WTC11 (cell line): ENCODE data around the gene PGAM5. TPM values are rescaled to one million over a fixed set of nuclear protein-coding genes. Genes with fewer than 3 reads are reported as not detected.

Experiments
- ATAC-seq: fragments of 200-7000 bp; cut with Tn5 transposase; 2 replicates; pipeline ENCODE4 v1.10.0; 2021; ENCODE audit warnings: mild to moderate bottlenecking, moderate library complexity
- CTCF ChIA-PET: fragments of 300-600 bp; sonication (Branson Sonifier 250); formaldehyde crosslinking; loops from one replicate; lab custom pipeline; 2021; ENCODE audit warnings: antibody characterized with exemption; lab: Charles Lee
- POLR2A ChIA-PET: fragments of 350-600 bp; sonication (Branson Sonifier 250); formaldehyde crosslinking; loops from one replicate; lab custom pipeline; 2021; ENCODE audit warnings: antibody characterized with exemption; lab: Charles Lee
- DNase-seq: peaks from one replicate; pipeline ENCODE4 v3.0.0; 2021; ENCODE audit warnings: low spot score
- H3K27ac Mint-ChIP-seq: 2 replicates; pipeline ENCODE4 v1.8.0; 2021; ENCODE audit warnings: mixed read lengths
- H3K27me3 Mint-ChIP-seq: 2 replicates; pipeline ENCODE4 v1.8.0; 2021; ENCODE audit warnings: low read depth, mild to moderate bottlenecking, moderate library complexity, mixed read lengths
- H3K36me3 Mint-ChIP-seq: 2 replicates; pipeline ENCODE4 v1.8.0; 2021; ENCODE audit warnings: mixed read lengths
- H3K4me1 Mint-ChIP-seq: 2 replicates; pipeline ENCODE4 v1.8.0; 2022; ENCODE audit warnings: mixed read lengths
- H3K4me3 Mint-ChIP-seq: 2 replicates; pipeline ENCODE4 v1.8.0; 2021; ENCODE audit warnings: mild to moderate bottlenecking, moderate library complexity, mixed read lengths
- H3K9me3 Mint-ChIP-seq: 2 replicates; pipeline ENCODE4 v1.8.0; 2021; ENCODE audit warnings: mixed read lengths
- ATF1 ChIP-seq: sonication (generic); formaldehyde crosslinking; IDR thresholded peaks from 2 replicates; pipeline ENCODE4 v1.8.1; 2023; ENCODE audit warnings: mild to moderate bottlenecking, moderate library complexity, missing genetic modification reagents
- ATF6 ChIP-seq: sonication (generic); formaldehyde crosslinking; IDR thresholded peaks from 2 replicates; pipeline ENCODE4 v1.8.1; 2023; ENCODE audit warnings: mild to moderate bottlenecking, missing genetic modification reagents
- CREM ChIP-seq: sonication (generic); formaldehyde crosslinking; IDR thresholded peaks from 2 replicates; pipeline ENCODE4 v1.8.1; 2022; ENCODE audit warnings: mild to moderate bottlenecking, missing genetic modification reagents, moderate library complexity
- E2F4 ChIP-seq: sonication (generic); formaldehyde crosslinking; IDR thresholded peaks from 2 replicates; pipeline ENCODE4 v1.8.1; 2022; ENCODE audit warnings: low read depth, mild to moderate bottlenecking, moderate library complexity, missing genetic modification reagents, borderline replicate concordance
- ELF4 ChIP-seq: sonication (generic); formaldehyde crosslinking; IDR thresholded peaks from 2 replicates; pipeline ENCODE4 v1.8.1; 2022; ENCODE audit warnings: low read depth, mild to moderate bottlenecking, moderate library complexity, missing genetic modification reagents
- FOXK1 ChIP-seq: sonication (generic); formaldehyde crosslinking; IDR thresholded peaks from 2 replicates; pipeline ENCODE4 v1.8.0; 2022; ENCODE audit warnings: mild to moderate bottlenecking, moderate library complexity, missing genetic modification reagents
- GRHL2 ChIP-seq: fragments of 250-450 bp; sonication (Bioruptor Pico); IDR thresholded peaks from 2 replicates; pipeline ENCODE4 v1.8.0; 2022; ENCODE audit warnings: mild to moderate bottlenecking, moderate library complexity; ENCODE audit not compliant: insufficient replicate concordance, severe bottlenecking
- GTF2I ChIP-seq: fragments of 250-450 bp; sonication (Bioruptor Pico); conservative IDR thresholded peaks from 2 replicates; pipeline ENCODE4 v1.4.0; 2021; ENCODE audit warnings: mild to moderate bottlenecking
- JAZF1 ChIP-seq: fragments of 250-450 bp; sonication (Bioruptor Pico); IDR thresholded peaks from 2 replicates; pipeline ENCODE4 v1.9.0; 2021; ENCODE audit warnings: moderate library complexity, mild to moderate bottlenecking, inconsistent platforms
- JUN ChIP-seq: sonication (generic); formaldehyde crosslinking; IDR thresholded peaks from 2 replicates; pipeline ENCODE4 v1.8.0; 2023; ENCODE audit warnings: mild to moderate bottlenecking, missing genetic modification reagents
- NFYB ChIP-seq: sonication (generic); formaldehyde crosslinking; conservative IDR thresholded peaks from 2 replicates; pipeline ENCODE4 v1.8.0; 2022; ENCODE audit warnings: low read depth, missing genetic modification reagents
- NR1H2 ChIP-seq: sonication (generic); formaldehyde crosslinking; IDR thresholded peaks from 2 replicates; pipeline ENCODE4 v1.9.0; 2021; ENCODE audit warnings: mild to moderate bottlenecking, moderate library complexity, missing genetic modification reagents
- RORB ChIP-seq: fragments of 250-450 bp; sonication (Bioruptor Pico); IDR thresholded peaks from 2 replicates; pipeline ENCODE4 v1.9.0; 2021; ENCODE audit warnings: mild to moderate bottlenecking
- TP53 ChIP-seq: sonication (generic); formaldehyde crosslinking; IDR thresholded peaks from 2 replicates; pipeline ENCODE4 v1.8.1; 2023; ENCODE audit warnings: mild to moderate bottlenecking, missing genetic modification reagents
- ZBTB21 ChIP-seq: sonication (generic); formaldehyde crosslinking; IDR thresholded peaks from 2 replicates; pipeline ENCODE4 v1.8.1; 2023; ENCODE audit warnings: mild to moderate bottlenecking, missing genetic modification reagents, borderline replicate concordance
- ZNF416 ChIP-seq: fragments of 250-450 bp; sonication (Bioruptor Pico); IDR thresholded peaks from 2 replicates; pipeline ENCODE4 v1.9.0; 2021; ENCODE audit warnings: mild to moderate bottlenecking, inconsistent platforms
- total RNA-seq: library from RNA; stranded (reverse); gene quantifications from 3 replicates; pipeline ENCODE4 v1.2.3, GENCODE V29; 2021
- TF ChIP-seq, protein P1 (sequence below): fragments of 200-600 bp; IDR thresholded peaks from 2 replicates; pipeline ENCODE4 v1.8.0; 2022; ENCODE audit warnings: antibody characterized with exemption
- TF ChIP-seq, protein P2 (sequence below): sonication (generic); formaldehyde crosslinking; IDR thresholded peaks from 2 replicates; pipeline ENCODE4 v1.8.0; 2023; ENCODE audit warnings: missing genetic modification reagents, mild to moderate bottlenecking, borderline replicate concordance
- TF ChIP-seq, protein P3 (sequence below): sonication (generic); formaldehyde crosslinking; IDR thresholded peaks from 2 replicates; pipeline ENCODE4 v1.8.1; 2023; ENCODE audit warnings: mild to moderate bottlenecking, missing genetic modification reagents, borderline replicate concordance

Gene PGAM5
- total RNA-seq, 1 experiment from 2014 or later, result 89.7 TPM

- ATAC-seq, result no peak
- CTCF ChIA-PET, result interaction anchor here (1.7 kb wide), 1 partner anchor 175 kb away, joined by 4 read pairs; no protein-coding TSS in a partner anchor
These were observed 19.1 kb downstream of the PGAM5 start for GRCh38 chr12:132729541-132730320.

More at GRCh38 chr12:132729541-132730320, 19.1 kb downstream of the PGAM5 start:
- Mint-ChIP-seq H3K4me1 (peaks cover 7% of the 10 kb centered on the region; the same call in 1 of the 2 replicates), H3K4me3 (no peak overlapping the region), H3K27me3 (no peaks in the 10 kb centered on the region), H3K36me3 (peaks cover 89% of the 10 kb centered on the region), H3K9me3 (peaks cover 7% of the 10 kb centered on the region)
- POLR2A ChIA-PET, result no interaction called here
- no peak for DNase-seq
- no peak for TF ChIP-seq TP53 (CRISPR knock-in tag)
- no peak for TF ChIP-seq GRHL2 (CRISPR knock-in tag)
- TF ChIP-seq NR1H2 (CRISPR knock-in tag), result no peak
- TF ChIP-seq ELF4 (CRISPR knock-in tag), result no peak
- TF ChIP-seq, protein P1, sequence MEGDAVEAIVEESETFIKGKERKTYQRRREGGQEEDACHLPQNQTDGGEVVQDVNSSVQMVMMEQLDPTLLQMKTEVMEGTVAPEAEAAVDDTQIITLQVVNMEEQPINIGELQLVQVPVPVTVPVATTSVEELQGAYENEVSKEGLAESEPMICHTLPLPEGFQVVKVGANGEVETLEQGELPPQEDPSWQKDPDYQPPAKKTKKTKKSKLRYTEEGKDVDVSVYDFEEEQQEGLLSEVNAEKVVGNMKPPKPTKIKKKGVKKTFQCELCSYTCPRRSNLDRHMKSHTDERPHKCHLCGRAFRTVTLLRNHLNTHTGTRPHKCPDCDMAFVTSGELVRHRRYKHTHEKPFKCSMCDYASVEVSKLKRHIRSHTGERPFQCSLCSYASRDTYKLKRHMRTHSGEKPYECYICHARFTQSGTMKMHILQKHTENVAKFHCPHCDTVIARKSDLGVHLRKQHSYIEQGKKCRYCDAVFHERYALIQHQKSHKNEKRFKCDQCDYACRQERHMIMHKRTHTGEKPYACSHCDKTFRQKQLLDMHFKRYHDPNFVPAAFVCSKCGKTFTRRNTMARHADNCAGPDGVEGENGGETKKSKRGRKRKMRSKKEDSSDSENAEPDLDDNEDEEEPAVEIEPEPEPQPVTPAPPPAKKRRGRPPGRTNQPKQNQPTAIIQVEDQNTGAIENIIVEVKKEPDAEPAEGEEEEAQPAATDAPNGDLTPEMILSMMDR, result no peak
- TF ChIP-seq JUN (CRISPR knock-in tag), result no peak
- no peak for TF ChIP-seq ZBTB21
- TF ChIP-seq ATF6, result no peak
- TF ChIP-seq, protein P2, sequence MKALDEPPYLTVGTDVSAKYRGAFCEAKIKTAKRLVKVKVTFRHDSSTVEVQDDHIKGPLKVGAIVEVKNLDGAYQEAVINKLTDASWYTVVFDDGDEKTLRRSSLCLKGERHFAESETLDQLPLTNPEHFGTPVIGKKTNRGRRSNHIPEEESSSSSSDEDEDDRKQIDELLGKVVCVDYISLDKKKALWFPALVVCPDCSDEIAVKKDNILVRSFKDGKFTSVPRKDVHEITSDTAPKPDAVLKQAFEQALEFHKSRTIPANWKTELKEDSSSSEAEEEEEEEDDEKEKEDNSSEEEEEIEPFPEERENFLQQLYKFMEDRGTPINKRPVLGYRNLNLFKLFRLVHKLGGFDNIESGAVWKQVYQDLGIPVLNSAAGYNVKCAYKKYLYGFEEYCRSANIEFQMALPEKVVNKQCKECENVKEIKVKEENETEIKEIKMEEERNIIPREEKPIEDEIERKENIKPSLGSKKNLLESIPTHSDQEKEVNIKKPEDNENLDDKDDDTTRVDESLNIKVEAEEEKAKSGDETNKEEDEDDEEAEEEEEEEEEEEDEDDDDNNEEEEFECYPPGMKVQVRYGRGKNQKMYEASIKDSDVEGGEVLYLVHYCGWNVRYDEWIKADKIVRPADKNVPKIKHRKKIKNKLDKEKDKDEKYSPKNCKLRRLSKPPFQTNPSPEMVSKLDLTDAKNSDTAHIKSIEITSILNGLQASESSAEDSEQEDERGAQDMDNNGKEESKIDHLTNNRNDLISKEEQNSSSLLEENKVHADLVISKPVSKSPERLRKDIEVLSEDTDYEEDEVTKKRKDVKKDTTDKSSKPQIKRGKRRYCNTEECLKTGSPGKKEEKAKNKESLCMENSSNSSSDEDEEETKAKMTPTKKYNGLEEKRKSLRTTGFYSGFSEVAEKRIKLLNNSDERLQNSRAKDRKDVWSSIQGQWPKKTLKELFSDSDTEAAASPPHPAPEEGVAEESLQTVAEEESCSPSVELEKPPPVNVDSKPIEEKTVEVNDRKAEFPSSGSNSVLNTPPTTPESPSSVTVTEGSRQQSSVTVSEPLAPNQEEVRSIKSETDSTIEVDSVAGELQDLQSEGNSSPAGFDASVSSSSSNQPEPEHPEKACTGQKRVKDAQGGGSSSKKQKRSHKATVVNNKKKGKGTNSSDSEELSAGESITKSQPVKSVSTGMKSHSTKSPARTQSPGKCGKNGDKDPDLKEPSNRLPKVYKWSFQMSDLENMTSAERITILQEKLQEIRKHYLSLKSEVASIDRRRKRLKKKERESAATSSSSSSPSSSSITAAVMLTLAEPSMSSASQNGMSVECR (CRISPR knock-in tag), result no peak
- TF ChIP-seq ATF1 (CRISPR knock-in tag), result no peak
- no peak for TF ChIP-seq RORB (CRISPR knock-in tag)
- TF ChIP-seq NFYB (CRISPR knock-in tag), result no peak
- no peak for TF ChIP-seq JAZF1 (CRISPR knock-in tag)
- TF ChIP-seq GTF2I, result no peak
- TF ChIP-seq CREM (CRISPR knock-in tag), result no peak
- TF ChIP-seq, protein P3, sequence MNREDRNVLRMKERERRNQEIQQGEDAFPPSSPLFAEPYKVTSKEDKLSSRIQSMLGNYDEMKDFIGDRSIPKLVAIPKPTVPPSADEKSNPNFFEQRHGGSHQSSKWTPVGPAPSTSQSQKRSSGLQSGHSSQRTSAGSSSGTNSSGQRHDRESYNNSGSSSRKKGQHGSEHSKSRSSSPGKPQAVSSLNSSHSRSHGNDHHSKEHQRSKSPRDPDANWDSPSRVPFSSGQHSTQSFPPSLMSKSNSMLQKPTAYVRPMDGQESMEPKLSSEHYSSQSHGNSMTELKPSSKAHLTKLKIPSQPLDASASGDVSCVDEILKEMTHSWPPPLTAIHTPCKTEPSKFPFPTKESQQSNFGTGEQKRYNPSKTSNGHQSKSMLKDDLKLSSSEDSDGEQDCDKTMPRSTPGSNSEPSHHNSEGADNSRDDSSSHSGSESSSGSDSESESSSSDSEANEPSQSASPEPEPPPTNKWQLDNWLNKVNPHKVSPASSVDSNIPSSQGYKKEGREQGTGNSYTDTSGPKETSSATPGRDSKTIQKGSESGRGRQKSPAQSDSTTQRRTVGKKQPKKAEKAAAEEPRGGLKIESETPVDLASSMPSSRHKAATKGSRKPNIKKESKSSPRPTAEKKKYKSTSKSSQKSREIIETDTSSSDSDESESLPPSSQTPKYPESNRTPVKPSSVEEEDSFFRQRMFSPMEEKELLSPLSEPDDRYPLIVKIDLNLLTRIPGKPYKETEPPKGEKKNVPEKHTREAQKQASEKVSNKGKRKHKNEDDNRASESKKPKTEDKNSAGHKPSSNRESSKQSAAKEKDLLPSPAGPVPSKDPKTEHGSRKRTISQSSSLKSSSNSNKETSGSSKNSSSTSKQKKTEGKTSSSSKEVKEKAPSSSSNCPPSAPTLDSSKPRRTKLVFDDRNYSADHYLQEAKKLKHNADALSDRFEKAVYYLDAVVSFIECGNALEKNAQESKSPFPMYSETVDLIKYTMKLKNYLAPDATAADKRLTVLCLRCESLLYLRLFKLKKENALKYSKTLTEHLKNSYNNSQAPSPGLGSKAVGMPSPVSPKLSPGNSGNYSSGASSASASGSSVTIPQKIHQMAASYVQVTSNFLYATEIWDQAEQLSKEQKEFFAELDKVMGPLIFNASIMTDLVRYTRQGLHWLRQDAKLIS (CRISPR knock-in tag), result no peak
- TF ChIP-seq FOXK1, result no peak
- TF ChIP-seq ZNF416 (CRISPR knock-in tag), result no peak
- no peak for TF ChIP-seq E2F4
- TF ChIP-seq, all 79 proteins: peak for 0
- peak overlapping the region; percentile 45; the same call in 1 of the 2 replicates for H3K27ac Mint-ChIP-seq
